Parathyroid adenoma (tissue), 2 donors: Measurements from ENCODE around the gene TSEN15.

Source experiments
- H2AFZ ChIP-seq: fragments of 300-600 bp; sonication (generic); one replicate; pipeline ENCODE4 v1.7.0; 2017; ENCODE audit warnings: antibody characterized with exemption, mild to moderate bottlenecking
- H3K27ac ChIP-seq: fragments of 300-600 bp; sonication (generic); one replicate; pipeline ENCODE4 v1.7.0; 2017
- H3K27me3 ChIP-seq: fragments of 300-600 bp; sonication (generic); one replicate; pipeline ENCODE4 v1.7.0; 2017; ENCODE audit warnings: low read length; ENCODE audit not compliant: control insufficient read depth, insufficient read depth
- H3K36me3 ChIP-seq: fragments of 300-600 bp; sonication (generic); one replicate; pipeline ENCODE4 v1.7.0; 2017; ENCODE audit warnings: low read length; ENCODE audit not compliant: control insufficient read depth, insufficient read depth
- H3K4me1 ChIP-seq: fragments of 300-600 bp; sonication (generic); one replicate; pipeline ENCODE4 v1.7.0; 2017; ENCODE audit warnings: control low read depth
- H3K4me2 ChIP-seq: fragments of 300-600 bp; sonication (generic); one replicate; pipeline ENCODE4 v1.7.0; 2017; ENCODE audit warnings: low read length
- H3K4me3 ChIP-seq: fragments of 300-600 bp; sonication (generic); one replicate; pipeline ENCODE4 v1.7.0; 2017; ENCODE audit warnings: low read depth, low read length
- H3K79me2 ChIP-seq: fragments of 300-600 bp; sonication (generic); one replicate; pipeline ENCODE4 v1.7.0; 2017; ENCODE audit warnings: control low read depth
- H3K9ac ChIP-seq: fragments of 300-600 bp; sonication (generic); one replicate; pipeline ENCODE4 v1.7.0; 2017; ENCODE audit warnings: mild to moderate bottlenecking
- H3K9me3 ChIP-seq: fragments of 300-600 bp; sonication (generic); one replicate; pipeline ENCODE4 v1.7.0; 2017; ENCODE audit warnings: low read length; ENCODE audit not compliant: control insufficient read depth
- CTCF ChIP-seq: fragments of 300-600 bp; sonication (generic); IDR thresholded peaks from one replicate; pipeline ENCODE4 v1.7.0; 2017; ENCODE audit warnings: antibody characterized with exemption, mild to moderate bottlenecking
- donor health status: primary hyperparathyroidism.

Gene TSEN15

GRCh38 chr1:184012187-184012586 is 39.3 kb upstream of the TSEN15 start:
- no peak overlapping the region for H3K9ac ChIP-seq
- no peak overlapping the region for H3K27ac ChIP-seq
- H3K27me3 ChIP-seq = no peaks in the 10 kb centered on the region
- H3K9me3 ChIP-seq = no peaks in the 10 kb centered on the region
- no peak overlapping the region for H3K4me2 ChIP-seq
- no peaks in the 10 kb centered on the region for H3K36me3 ChIP-seq
- H3K4me1 ChIP-seq = no peaks in the 10 kb centered on the region
- H2AFZ ChIP-seq = no peak overlapping the region
- H3K79me2 ChIP-seq = no peaks in the 10 kb centered on the region
- H3K4me3 ChIP-seq = no peak overlapping the region
- TF ChIP-seq CTCF = no peak

- Histone ChIP-seq H3K4me1 (no peaks in the 10 kb centered on the region), H3K79me2 (no peaks in the 10 kb centered on the region), H3K4me3 (no peak overlapping the region), H3K9ac (no peak overlapping the region), H3K9me3 (no peaks in the 10 kb centered on the region), H3K27me3 (no peaks in the 10 kb centered on the region), H3K4me2 (no peak overlapping the region), H3K36me3 (no peaks in the 10 kb centered on the region), H2AFZ (no peak overlapping the region), H3K27ac (no peak overlapping the region)
- no peak for TF ChIP-seq CTCF
These were observed 37.3 kb upstream of the TSEN15 start for GRCh38 chr1:184014271-184014670.

GRCh38 chr1:184016169-184016568 is 35.4 kb upstream of the TSEN15 start:
- no peak overlapping the region for H3K4me3 ChIP-seq
- no peaks in the 10 kb centered on the region for H3K9me3 ChIP-seq
- H3K4me2 ChIP-seq = no peak overlapping the region

GRCh38 chr1:184017306-184017705 is 34.2 kb upstream of the TSEN15 start:
- Histone ChIP-seq H3K27me3 (no peaks in the 10 kb centered on the region), H3K4me2 (no peak overlapping the region), H3K27ac (no peak overlapping the region), H3K9me3 (no peaks in the 10 kb centered on the region), H2AFZ (no peak overlapping the region), H3K4me3 (no peak overlapping the region), H3K4me1 (no peaks in the 10 kb centered on the region), H3K79me2 (no peaks in the 10 kb centered on the region), H3K36me3 (no peaks in the 10 kb centered on the region), H3K9ac (no peak overlapping the region)
- no peak for TF ChIP-seq CTCF

More at GRCh38 chr1:184016169-184016568, 35.4 kb upstream of the TSEN15 start:
- H3K27ac ChIP-seq = no peak overlapping the region
- H3K79me2 ChIP-seq = no peaks in the 10 kb centered on the region
- H3K9ac ChIP-seq = no peak overlapping the region
- H2AFZ ChIP-seq = no peak overlapping the region
- H3K27me3 ChIP-seq = no peaks in the 10 kb centered on the region
- no peaks in the 10 kb centered on the region for H3K36me3 ChIP-seq
- TF ChIP-seq CTCF = no peak
- no peaks in the 10 kb centered on the region for H3K4me1 ChIP-seq

- H3K27ac ChIP-seq = no peak overlapping the region
- H3K79me2 ChIP-seq = no peaks in the 10 kb centered on the region
- H3K9ac ChIP-seq = no peak overlapping the region
- no peak overlapping the region for H3K4me3 ChIP-seq
- no peaks in the 10 kb centered on the region for H3K27me3 ChIP-seq
- H2AFZ ChIP-seq = no peak overlapping the region
- H3K4me1 ChIP-seq = no peaks in the 10 kb centered on the region
- H3K4me2 ChIP-seq = no peak overlapping the region
- H3K9me3 ChIP-seq = no peaks in the 10 kb centered on the region
- no peak for TF ChIP-seq CTCF
- H3K36me3 ChIP-seq = no peaks in the 10 kb centered on the region
These were observed 32.9 kb upstream of the TSEN15 start for GRCh38 chr1:184018622-184019021.
